NCI-H345 (cell line): ENCODE data around the gene PADI2.

Source experiments
- DNase-seq: peaks from one replicate; lab custom pipeline; 2025; lab: John Stamatoyannopoulos, UW

Gene PADI2

DNA sequence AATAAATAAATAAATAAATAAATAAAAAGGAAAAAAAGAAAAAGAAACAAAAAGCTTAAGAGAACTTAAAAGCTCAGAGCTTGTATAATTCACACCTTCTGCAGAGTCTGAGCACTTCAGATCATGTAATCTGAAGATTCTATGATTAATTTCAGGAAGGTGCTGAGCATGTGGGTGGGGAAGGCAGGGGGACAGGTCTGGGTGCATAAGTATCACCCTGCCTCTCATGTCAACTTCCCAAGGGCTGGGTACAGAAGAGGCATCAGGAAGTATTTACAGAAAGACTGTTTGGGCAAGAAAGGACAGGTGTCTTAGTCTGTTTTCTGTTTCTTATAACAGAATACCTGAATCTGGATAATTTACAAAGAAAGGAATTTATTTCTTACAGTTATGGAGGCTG lies 20.4 kb upstream of the PADI2 start:
- no peak for DNase-seq

DNA sequence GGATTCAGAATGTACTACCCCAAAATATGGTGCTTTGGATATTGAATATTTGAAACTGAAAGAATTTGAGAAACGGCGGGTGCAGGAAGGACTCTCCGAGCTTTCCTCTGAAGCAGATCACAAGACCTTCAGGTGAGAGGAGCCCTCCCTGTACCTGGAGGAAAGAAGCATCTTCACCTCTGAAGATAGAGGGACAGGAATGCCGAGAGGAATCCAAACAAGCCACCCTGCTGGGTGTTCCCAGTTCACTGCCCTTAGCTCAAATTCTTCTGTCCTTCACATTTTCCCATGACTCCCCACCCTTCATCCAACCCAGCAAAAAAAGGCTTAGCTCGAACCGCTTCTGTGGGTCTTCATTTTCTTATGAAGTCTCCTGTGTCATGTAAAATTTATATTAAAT lies 18.2 kb upstream of the PADI2 start:
- DNase-seq: no peak

DNA sequence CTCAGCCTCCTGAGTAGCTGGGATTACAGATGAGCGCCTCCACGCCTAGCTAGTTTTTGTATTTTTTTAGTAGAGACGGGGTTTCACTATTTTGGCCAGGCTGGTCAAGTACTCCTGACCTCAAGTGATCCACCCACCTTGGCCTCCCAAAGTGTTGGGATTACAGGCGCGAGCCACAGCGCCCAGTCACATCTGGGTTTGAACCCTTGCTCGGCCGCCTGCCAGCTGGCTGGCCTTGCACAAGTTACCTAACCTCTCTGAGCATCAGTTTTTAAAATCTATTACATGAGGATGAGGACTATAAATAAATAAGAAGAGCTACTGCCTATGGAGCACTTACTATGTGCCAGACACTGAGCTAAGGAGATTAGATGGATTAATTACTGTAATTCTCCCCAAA lies 17.7 kb upstream of the PADI2 start:
- no peak for DNase-seq

DNA sequence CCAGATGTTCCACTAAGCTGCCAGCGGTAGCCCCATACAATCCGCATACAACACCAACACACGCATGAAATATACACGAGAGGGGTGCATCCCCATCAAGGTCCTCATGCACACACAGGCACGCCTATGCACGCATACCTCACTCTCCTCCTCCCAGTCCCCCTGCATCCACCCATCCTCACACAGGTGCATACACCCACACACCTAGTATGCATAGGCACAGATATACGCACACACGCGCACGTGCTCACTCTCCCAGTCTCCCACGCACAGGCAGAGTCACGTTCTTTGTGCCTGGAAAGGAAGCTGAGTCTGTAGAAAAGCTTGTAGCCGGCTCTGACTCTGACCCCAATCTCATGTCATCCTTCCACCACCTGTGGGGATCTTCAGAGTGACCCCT lies 16.9 kb upstream of the PADI2 start:
- DNase-seq: no peak

DNA sequence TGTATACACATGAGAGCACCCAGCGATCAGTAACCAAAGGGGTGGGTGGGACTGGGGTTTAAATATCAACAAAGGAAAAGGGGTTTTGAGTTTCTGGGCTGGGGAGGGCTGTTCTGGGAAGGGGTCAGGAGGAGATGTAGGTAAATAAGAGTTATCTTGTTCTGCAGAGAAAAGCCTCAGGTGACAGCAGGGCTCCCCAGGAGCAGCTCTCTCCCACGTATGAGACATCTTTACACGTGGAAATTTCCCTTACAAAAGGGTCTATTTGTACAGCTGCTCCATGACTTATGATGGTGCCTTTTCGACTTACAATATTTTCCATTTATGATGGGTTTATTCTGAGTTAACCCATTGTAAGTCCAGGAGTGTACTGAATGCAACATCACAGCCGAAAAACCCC lies 16.3 kb upstream of the PADI2 start:
- DNase-seq: peak; percentile 18

DNA sequence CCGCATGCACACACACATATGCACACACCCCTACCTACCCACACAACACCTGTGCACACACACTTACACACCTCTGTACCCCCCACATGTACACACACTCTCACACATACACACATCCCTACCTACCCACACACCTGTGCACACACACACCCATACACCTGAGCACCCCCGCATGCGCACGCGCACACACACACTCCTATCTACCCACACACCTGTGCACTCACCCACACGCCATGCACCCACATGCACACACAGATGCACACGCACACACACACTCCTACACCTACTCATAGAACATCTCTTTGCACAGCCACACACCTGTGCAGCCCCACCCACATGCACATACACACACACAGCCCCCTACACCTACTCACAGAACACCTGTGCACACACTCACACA lies 15.5 kb upstream of the PADI2 start:
- no peak for DNase-seq

DNA sequence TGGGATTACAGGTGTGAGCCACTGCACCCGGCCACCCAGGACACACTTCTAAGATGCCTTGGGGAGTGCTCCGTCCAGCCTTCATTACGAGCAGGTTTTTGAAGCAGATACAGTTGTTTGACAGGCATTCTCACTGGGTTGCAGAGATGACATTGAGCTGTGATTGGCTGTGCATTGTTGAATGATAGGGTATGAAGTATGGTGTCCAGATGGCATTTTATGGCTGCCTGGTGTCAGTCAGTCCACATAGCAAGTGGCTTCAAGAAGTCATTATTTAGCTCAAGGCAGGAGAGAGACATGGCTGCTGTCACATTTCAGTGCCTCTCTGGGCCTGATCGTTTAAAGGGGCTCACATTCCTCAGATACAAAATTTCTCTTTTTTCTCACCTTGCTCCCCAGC lies 14.8 kb upstream of the PADI2 start:
- no peak for DNase-seq

DNA sequence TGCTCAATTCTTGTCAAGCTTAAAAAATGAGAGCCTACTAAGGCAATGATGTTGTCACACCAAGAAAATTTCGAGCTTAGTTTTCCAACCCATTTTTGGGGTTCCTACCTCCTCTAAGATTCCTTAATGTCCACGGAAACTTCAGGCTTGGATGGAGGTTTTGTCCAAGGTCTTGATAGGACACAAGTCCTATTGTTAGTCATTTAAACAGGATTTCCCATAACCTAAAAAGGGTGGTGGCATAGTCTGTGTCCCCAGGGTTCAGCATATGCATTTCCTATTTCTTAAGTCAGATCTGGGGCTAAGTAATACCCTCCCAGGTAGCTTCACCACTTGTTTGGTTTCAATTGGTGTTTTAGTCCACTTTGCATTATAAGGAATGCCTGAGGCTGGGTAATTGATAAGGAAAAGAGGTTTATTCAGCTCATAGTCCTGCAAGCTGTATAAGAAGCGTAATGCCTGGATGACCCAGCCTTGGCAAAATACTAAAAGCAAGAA lies 10.9 kb upstream of the PADI2 start:
- DNase-seq: no peak

DNA sequence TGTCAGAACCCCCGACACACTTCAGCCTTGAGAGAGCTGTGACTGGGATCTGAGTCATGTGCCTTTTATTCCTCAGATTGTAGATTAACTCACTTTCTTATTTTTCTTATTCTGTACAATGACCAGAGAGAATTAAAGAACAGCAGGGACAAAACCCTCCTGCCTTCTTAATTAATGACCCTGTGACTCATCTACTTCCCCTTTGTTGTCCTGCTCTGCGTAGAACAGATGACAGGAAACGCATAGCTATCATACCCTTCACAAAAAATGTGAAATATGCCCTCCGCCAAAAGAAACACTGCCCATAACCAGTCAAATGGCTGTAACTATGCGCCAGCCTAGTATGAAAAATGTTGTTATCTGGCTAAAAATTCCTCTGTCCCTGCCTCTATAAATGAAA lies 9.1 kb upstream of the PADI2 start:
- DNase-seq: no peak

DNA sequence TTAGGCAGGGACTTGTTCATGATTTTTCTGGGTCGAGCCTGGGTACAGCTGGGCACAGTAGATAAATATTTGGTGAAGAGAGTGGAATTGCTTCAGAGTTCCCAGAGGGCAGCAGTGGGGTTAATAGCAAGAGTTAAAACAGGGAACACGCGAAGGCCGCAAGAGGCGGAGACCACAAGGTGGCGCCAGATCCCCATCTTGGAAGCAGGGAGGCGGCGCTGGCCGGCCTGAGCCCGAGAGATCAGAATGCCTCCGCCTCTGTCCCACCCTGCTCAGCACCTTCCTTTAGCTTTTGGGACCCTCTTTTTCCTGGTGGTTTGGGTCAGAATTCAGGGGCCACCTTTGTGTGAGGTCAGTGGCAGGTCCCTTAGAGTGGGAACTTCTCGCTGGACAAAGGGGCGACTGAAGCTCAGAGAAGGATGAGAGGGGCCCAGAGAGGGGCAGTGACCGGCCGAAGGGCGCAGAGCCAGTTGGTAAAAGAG lies 6.5 kb upstream of the PADI2 start:
- peak; percentile 78 for DNase-seq

DNA sequence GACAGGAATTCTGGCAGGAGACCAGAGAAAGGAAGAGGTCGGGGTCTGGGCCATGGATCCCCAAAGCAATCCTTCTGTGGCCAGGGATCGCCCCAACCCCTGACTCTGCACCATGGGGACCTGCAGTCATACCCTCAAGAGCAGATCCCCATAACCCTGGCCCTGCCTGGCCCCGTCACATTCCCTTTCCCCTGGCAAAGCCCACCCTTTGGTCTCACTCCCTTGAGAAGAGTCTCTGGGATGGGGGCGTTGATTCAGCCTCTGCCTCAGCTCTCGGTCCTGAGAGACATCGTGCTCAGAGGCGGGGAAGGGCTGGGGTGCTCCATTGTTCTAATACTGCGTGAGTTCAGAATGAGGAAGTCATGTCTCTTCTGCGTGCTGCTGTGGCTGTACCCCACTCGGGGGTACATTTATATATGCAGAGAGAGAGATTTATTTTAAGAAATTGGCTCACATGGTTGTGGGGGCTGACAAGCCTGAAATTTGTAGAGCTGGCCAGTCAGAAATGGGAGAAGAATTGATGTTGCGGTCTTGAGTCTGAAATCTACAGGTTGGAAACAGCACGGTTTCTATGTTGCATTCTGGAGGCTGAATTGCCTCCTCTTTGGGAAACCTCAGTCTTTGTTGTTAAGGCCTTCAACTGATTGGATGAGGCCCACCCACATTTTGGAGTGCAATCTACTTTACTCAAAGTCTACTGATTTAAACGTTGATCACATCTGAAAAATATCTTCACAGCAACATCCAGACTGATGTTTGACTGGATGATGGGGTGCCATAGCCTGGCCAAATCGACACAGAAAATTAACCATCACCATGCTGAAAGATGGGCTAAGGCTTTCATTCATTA lies 4.2 kb upstream of the PADI2 start:
- DNase-seq: no peak

DNA sequence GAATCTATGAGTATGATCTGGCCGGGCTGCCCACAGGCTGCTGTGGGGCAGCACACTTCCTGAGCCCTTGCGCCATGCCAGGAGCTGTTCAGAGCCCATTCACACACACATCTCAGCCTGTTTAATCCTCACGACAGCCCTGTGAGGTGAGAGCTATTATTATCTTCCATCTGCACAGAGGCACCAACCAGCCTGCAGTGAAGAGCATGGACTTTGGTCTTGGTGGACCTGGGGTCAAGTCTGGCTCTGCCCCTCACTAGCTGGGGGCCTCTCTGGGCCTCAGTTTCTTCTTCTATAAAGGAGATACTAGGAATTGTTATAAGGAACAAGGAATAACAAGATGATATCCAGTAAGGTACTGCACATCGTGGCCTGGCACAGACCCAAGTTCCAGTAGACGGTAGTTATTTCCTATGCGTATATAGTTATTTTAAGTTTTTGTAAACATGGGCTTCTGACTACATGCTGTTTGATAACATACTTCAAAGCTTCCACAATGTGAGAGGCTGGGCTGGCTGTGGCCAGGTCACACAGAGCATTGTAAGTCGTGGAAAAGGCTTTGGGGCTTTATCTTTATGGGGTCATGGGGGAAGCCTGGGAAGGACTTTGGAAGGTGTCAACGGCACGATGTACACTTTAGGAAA lies 3.4 kb upstream of the PADI2 start:
- peak; percentile 11 for DNase-seq

DNA sequence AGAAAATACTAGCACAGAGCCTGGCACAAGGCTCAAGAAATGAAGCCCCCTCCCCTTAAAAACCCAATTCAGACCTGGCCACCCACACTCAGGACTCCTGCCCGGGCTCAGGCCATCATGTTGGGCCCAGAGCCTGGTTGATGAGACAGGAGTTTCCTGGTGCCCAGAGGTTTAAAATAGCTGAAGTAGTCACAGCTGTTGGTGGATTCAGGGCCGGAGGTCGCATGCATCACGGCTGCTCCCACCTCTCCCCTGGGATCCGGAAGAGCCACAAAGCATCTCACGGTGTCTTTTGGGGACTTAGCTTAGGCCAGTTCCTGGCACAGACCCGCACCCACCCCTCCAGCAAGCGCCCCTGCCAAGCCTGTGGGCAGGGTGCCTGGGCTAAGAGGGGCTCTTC lies 2.6 kb upstream of the PADI2 start:
- DNase-seq: no peak

DNA sequence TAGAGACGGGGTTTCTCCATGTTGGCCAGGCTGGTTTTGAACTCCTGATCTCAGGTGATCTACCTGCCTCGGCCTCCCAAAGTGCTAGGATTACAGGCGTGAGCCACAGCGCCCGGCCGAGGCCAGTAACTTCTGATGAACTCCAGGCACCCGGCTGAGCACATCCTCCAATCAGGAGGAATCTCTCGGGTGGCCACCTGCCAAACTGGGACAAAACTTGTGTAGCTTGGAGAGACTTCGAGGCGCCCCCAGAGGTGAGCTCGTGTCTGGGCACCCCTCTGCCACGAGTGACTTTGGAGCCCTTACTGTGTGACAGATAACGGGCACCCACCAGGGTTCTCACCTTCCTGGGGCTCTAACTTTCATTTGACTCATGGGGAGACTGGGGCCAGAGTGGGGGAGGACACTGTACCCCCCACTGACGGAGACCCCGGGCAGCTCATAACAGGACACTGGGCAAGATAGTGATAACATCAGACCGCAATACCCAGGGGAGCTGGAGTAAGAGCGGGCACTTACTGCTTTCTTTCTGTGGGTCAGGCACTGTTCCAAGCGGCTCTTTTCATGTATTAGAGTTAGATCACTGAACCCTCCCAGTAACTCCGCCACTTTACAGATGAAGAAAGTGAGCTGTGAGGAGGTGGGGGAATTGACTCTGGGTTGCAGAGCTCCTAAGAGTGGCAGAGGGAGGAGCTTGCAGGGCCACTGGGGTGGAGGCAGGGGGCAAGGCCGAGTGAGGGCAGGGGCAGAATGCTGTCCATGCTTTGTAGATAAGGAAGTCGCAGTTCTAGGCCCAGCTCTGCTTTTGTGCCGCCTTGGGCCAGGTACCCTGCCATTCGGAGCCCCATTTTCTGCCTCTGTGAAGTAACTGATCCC lies 1.9 kb upstream of the PADI2 start:
- no peak for DNase-seq

DNA sequence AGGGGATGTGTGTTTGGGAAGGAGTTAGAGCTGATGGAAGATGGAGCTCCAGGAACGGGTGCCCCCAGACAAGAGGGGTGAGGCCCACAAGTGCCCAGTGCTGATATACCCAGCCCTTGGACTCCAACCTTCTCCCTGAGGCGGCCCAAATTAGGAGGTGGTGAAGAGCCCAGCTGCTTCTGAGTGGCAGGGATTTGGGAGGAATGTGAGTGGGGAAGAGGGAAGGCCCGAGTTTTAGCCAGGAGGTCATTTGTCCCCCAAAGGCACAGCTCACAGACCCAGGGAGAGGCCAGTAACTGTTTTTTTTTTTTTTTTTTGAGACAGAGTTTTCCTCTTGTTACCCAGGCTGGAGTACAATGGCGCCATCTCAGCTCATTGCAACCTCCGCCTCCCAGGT lies 1.2 kb upstream of the PADI2 start:
- no peak for DNase-seq

DNA sequence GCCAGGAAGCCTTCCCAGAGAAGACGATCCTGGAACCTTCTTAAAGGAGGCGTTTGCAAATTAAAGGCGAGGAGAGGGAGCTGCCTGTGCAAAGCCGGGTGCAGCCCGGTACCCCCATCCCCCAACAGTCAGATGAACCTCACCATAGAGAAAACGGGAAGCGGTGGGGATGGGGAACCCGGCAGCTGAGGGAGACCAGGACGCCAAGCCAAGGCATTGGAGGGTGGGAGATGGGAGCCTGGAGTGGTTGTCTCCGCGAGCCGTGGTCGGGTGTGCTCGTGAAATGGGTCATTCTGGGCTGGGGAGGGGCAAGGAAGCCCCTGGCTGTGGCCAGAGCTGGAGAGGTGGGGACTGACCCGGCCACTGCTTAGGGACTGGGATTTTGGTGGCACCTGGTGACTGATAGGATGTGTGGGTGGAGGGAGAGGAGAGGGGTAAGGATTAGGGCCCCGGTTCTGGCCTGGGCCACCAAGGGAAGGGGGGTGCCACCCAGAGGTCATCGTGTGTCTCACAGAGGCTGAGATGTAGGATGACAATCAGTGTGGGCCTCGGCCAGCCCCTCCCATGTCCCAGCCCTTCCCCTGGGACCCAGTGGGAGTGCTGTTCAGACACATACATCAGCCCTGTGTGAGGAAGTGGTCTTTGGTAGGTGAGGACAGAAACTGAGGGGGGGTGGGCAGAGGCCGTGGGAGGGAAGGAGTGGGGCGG lies 676 bp upstream of the PADI2 start:
- no peak for DNase-seq

DNA sequence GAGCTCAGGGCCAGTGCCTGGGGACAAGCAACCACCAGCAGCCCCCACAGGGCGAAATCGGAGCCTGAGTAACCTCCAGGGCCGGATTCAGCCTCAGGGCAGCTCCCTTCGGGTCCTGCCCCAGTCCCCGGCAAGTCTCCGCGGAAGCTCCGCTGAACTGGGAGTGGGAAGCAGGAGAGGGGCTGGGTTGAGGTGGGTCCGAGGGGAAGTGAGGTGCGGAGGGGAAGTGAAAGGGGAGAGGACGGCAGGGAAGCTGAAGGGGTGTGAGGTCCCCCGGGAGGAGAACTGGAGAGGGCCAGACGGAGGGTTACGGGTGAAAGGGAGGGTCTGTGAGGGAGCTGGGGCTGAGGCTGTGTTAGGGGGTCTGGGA lies 560 bp downstream of the PADI2 start:
- DNase-seq: no peak

DNA sequence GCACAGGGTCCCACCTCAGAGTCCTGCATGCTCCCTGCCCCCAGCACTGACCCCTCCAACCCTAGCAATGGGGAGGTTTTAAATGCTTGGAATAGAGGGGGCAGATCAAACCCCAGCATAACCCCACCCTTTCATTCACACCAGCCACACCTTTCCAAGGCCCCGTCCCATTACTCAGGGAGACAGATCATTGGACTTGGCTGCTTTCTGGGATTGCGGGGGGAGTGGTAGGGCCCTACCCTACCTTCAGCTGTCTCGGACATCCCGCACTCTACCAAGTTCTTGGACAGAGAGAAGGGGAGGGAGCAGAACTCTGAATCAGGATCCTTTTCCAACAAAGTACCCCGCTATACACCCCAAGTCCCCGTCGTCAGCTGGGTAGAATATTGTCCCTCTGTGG lies 983 bp downstream of the PADI2 start:
- DNase-seq: no peak

DNA sequence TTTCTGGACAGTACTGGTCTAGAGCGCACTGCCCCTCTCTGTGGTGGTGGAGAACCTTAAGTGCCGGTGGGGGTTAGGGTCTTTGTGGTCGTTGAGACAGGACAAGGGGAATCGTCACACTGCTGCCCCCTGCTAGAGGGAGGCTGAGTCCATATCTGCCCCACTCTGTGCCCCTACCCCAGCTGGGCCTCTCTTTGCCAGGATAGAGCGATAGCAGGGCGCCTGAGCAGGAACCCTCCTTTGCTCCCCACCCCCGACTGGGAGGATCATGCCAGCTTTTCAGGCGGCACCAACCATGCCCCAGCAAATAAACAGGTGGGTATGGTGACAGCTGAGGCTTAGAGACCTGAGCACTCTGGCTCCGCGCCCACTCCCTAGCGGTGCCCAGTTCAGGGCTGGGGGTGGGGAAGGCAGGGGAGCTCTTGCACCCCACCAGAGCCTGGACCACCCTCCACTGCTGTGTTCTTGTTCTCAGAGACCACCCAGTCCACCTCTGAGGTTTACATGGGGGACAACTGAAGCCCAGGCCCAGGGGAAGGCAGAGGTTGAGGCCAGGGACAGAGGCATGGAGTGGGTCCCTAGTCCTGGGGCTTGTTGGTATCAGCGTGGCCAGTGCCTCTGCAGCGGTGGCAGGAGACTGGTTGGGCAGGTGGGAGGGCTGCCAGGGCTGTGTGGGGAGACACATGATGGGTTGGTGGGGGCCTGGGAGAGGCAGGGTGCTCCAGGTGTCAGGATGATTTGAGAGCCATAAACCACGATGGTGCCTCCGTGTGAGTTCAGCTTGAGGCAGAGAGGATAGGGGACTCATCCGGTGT lies 1.6 kb downstream of the PADI2 start:
- DNase-seq: peak; percentile 75

DNA sequence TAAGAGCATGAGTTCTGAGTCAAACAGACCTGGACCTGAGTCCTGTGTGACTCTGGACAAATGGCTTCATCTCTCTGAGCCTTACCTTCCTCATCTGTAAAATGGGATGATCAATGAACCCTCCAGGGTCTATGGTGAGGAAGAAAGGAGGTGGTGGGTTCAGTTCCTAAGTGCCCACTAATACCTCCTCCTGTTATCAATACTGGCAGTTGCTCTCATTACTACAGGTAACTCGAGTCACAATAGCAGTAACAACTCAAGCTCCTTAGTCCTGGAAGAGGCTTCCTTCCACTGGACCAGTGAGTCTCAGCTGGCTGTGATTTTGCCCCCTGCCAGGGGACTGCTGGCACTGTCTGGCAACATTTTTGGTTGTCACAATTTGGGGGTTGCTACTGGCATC lies 2.6 kb downstream of the PADI2 start:
- no peak for DNase-seq

DNA sequence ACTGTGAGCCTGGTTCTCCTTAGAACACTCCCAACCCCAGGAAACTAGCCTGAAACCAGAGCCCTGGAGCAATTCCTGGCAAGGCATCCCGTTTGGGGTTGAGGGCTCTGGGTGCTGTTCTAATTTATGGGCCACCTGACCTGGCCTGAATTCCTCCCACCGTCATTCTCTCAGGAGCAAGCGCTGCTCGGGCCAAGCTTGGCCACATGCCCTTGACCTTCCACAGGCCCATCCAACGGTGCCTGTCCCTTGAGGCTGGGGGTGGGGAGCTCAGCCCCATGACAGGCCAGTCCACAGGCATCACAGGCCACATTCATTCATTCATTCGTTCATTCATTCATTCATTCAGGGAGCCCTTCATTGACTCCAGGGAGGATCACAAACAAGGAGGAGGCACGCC lies 5.3 kb downstream of the PADI2 start:
- no peak for DNase-seq
